IMR-90 (cell line): ENCODE data around the gene DMD. TPM values are rescaled to one million over a fixed set of nuclear protein-coding genes. Genes with fewer than 3 reads are reported as not detected.

ENCODE experiments used
- ATAC-seq: fragments of 200-7000 bp; cut with Tn5 transposase; 2 replicates; pipeline ENCODE4 v1.9.1; 2020; ENCODE audit warnings: low read depth, mild to moderate bottlenecking, moderate library complexity
- BruUV-seq: library from RNA; stranded (reverse); fragments of 400-500 nt; replicated peaks from 2 replicates; lab custom pipeline; 2021; lab: Mats Ljungman, UMichigan
- CTCF ChIA-PET: fragments of 300-600 bp; formaldehyde crosslinking; extraction: SDS; loops from one replicate; lab custom pipeline; 2021; ENCODE audit warnings: antibody characterized with exemption; lab: Yijun Ruan, JAX
- POLR2A ChIA-PET: fragments of 300-600 bp; sonication (Branson Sonifier 250); formaldehyde crosslinking; loops from one replicate; lab custom pipeline; 2022; ENCODE audit warnings: antibody characterized with exemption; ENCODE audit not compliant: unreplicated experiment; lab: Charles Lee
- DNase-seq: peaks from one replicate; pipeline ENCODE4 v3.0.0; 2013
- H2AFZ ChIP-seq: replicated peaks from 2 replicates; pipeline ENCODE3; 2013; ENCODE audit warnings: low read length, mild to moderate bottlenecking; ENCODE audit not compliant: poor library complexity
- H2AK5ac ChIP-seq: 2 replicates; pipeline ENCODE4 v1.6.1; 2013; ENCODE audit warnings: low read depth, low read length, inconsistent platforms
- H2AK9ac ChIP-seq: replicated peaks from 2 replicates; pipeline ENCODE3; 2013; ENCODE audit warnings: mild to moderate bottlenecking, low read depth, low read length, moderate library complexity; ENCODE audit not compliant: poor library complexity
- H2BK120ac ChIP-seq: 2 replicates; pipeline ENCODE4 v1.6.1; 2013; ENCODE audit warnings: low read depth, low read length, inconsistent platforms
- H2BK15ac ChIP-seq: 3 replicates; pipeline ENCODE4 v1.6.1; 2013; ENCODE audit warnings: low read depth, low read length, inconsistent platforms
- H2BK20ac ChIP-seq: 2 replicates; pipeline ENCODE4 v1.6.1; 2013; ENCODE audit warnings: low read depth, mild to moderate bottlenecking, inconsistent platforms, low read length, moderate library complexity
- H2BK5ac ChIP-seq: 2 replicates; pipeline ENCODE4 v1.6.1; 2013; ENCODE audit warnings: mild to moderate bottlenecking, low read depth, low read length, inconsistent platforms; ENCODE audit not compliant: poor library complexity, severe bottlenecking
- H3K14ac ChIP-seq: replicated peaks from 2 replicates; pipeline ENCODE4 v1.6.1; 2013; ENCODE audit warnings: low read depth, low read length, inconsistent platforms
- H3K18ac ChIP-seq: 2 replicates; pipeline ENCODE4 v1.6.1; 2013; ENCODE audit warnings: low read depth, low read length, control low read depth
- H3K23ac ChIP-seq: 2 replicates; pipeline ENCODE4 v1.6.1; 2013; ENCODE audit warnings: low read depth, low read length, inconsistent platforms
- H3K27ac ChIP-seq: 2 replicates; pipeline ENCODE4 v1.5.1; 2013; ENCODE audit warnings: mild to moderate bottlenecking, control low read depth, low read length; ENCODE audit not compliant: insufficient read depth
- H3K27me3 ChIP-seq: 2 replicates; pipeline ENCODE4 v1.6.1; 2013; ENCODE audit warnings: low read length; ENCODE audit not compliant: control insufficient read depth, insufficient read depth
- H3K36me3 ChIP-seq: 2 replicates; pipeline ENCODE4 v1.6.1; 2013; ENCODE audit warnings: low read length, mixed read lengths; ENCODE audit not compliant: control insufficient read depth, insufficient read depth
- H3K4ac ChIP-seq: 2 replicates; pipeline ENCODE4 v1.6.1; 2013; ENCODE audit warnings: low read depth, low read length, inconsistent platforms
- H3K4me1 ChIP-seq: 2 replicates; pipeline ENCODE4 v1.6.1; 2013; ENCODE audit warnings: low read length, mixed read lengths; ENCODE audit not compliant: control insufficient read depth, insufficient read depth
- H3K4me2 ChIP-seq: 2 replicates; pipeline ENCODE4 v1.6.1; 2013; ENCODE audit warnings: low read depth, mild to moderate bottlenecking, control low read depth, low read length, moderate library complexity
- H3K4me3 ChIP-seq: 2 replicates; pipeline ENCODE4 v1.5.1; 2013; ENCODE audit warnings: low read depth, mild to moderate bottlenecking, control low read depth, low read length, moderate library complexity; ENCODE audit not compliant: insufficient read depth
- H3K56ac ChIP-seq: 2 replicates; pipeline ENCODE4 v1.6.1; 2013; ENCODE audit warnings: low read length, inconsistent platforms; ENCODE audit not compliant: insufficient read depth; ENCODE audit errors: extremely low read depth
- H3K79me1 ChIP-seq, 2 experiments: 2 replicates each; pipeline ENCODE4 v1.6.1; 2013; ENCODE audit warnings: low read length in 2 of 2, inconsistent platforms in 1 of 2, low read depth in 1 of 2
- H3K9ac ChIP-seq: 2 replicates; pipeline ENCODE4 v1.6.1; 2013; ENCODE audit warnings: low read depth, low read length, control low read depth
- H3K9me1 ChIP-seq: 2 replicates; pipeline ENCODE4 v1.6.1; 2013; ENCODE audit warnings: low read length, inconsistent platforms; ENCODE audit not compliant: insufficient read depth
- H3K9me3 ChIP-seq: 2 replicates; pipeline ENCODE4 v1.6.1; 2013; ENCODE audit warnings: low read length; ENCODE audit not compliant: control insufficient read depth, insufficient read depth
- H4K20me1 ChIP-seq: 2 replicates; pipeline ENCODE4 v1.6.1; 2013; ENCODE audit warnings: low read length, inconsistent platforms; ENCODE audit not compliant: insufficient read depth
- H4K5ac ChIP-seq: 2 replicates; pipeline ENCODE4 v1.6.1; 2013; ENCODE audit warnings: mild to moderate bottlenecking, low read depth, low read length, control low read depth
- H4K8ac ChIP-seq, 2 experiments: 2 replicates each; pipeline ENCODE4 v1.6.1; 2013; ENCODE audit warnings: low read depth in 2 of 2, low read length in 2 of 2, control low read depth in 1 of 2, inconsistent platforms in 1 of 2
- H4K91ac ChIP-seq: 2 replicates; pipeline ENCODE4 v1.6.1; 2013; ENCODE audit warnings: low read depth, low read length, inconsistent platforms; ENCODE audit not compliant: insufficient read depth
- BHLHE40 ChIP-seq: fragments of 150-350 bp; IDR thresholded peaks from 2 replicates; pipeline ENCODE4 v1.6.1; 2016; ENCODE audit warnings: mild to moderate bottlenecking, low read depth, low read length
- CHD1 ChIP-seq: IDR thresholded peaks from 2 replicates; pipeline ENCODE4 v1.6.1; 2012; ENCODE audit warnings: low read depth, low read length, improper control_type of control experiment
- FOS ChIP-seq: fragments of 150-350 bp; IDR thresholded peaks from 2 replicates; pipeline ENCODE4 v1.6.1; 2016; ENCODE audit warnings: low read depth, low read length
- MAFK ChIP-seq: IDR thresholded peaks from 2 replicates; pipeline ENCODE4 v1.6.1; 2012; ENCODE audit warnings: low read depth, low read length, improper control_type of control experiment
- MAZ ChIP-seq: IDR thresholded peaks from 2 replicates; pipeline ENCODE4 v1.6.1; 2012; ENCODE audit warnings: low read depth, mild to moderate bottlenecking, low read length, improper control_type of control experiment, moderate library complexity, borderline replicate concordance
- MXI1 ChIP-seq: IDR thresholded peaks from 2 replicates; pipeline ENCODE4 v1.6.1; 2012; ENCODE audit warnings: low read depth, mild to moderate bottlenecking, low read length, moderate library complexity, borderline replicate concordance
- RCOR1 ChIP-seq: IDR thresholded peaks from 2 replicates; pipeline ENCODE4 v1.6.1; 2012; ENCODE audit warnings: mild to moderate bottlenecking, low read length, improper control_type of control experiment; ENCODE audit not compliant: insufficient replicate concordance
- RFX5 ChIP-seq: IDR thresholded peaks from 2 replicates; pipeline ENCODE4 v1.8.0; 2012; ENCODE audit warnings: low read depth, mild to moderate bottlenecking, low read length, moderate library complexity
- WGBS, 2 experiments: methylation state at CpG; one replicate each; pipeline versions ENCODE4 v1.1.5 to v1.1.7; 2013; ENCODE audit warnings: missing lambda C conversion rate in 2 of 2; ENCODE audit not compliant: insufficient read length in 1 of 2; ENCODE audit errors: extremely low coverage in 2 of 2; 5-methylcytosine and 5-hydroxymethylcytosine counted together
- dilution Hi-C: fragments of 300-500 bp; cut with HindIII; formaldehyde crosslinking; loops from one replicate; pipeline ENCODE4 v1.14.3; 2018; ENCODE audit warnings: low sequenced_read_pairs; ENCODE audit not compliant: unreplicated experiment
- in situ Hi-C: fragments of 300-500 bp; cut with MboI; formaldehyde crosslinking; loops from 3 replicates; pipeline ENCODE4 v1.14.3; 2019; ENCODE audit warnings: low sequenced_read_pairs, inconsistent platforms, mixed read lengths
- intact Hi-C: fragments of 100-400 bp; cut with micrococcal nuclease; formaldehyde crosslinking; loops from 2 replicates; pipeline ENCODE4 v1.10.0; 2022
- polyA plus RNA-seq, 3 experiments: library from polyadenylated mRNA; depleted of rRNA; stranded (reverse); fragments of >200 nt; gene quantifications; 2 replicates each; pipeline ENCODE4 v1.2.3, GENCODE V29; 2012; ENCODE audit warnings: low replicate concordance in 1 of 3
- total RNA-seq: library from RNA; depleted of rRNA; stranded (reverse); fragments of >200 nt; gene quantifications from 2 replicates; pipeline ENCODE4 v1.2.3, GENCODE V29; 2012
- TF ChIP-seq, protein P1 (sequence below): conservative IDR thresholded peaks from 2 replicates; pipeline ENCODE4 v1.5.1; 2012; ENCODE audit warnings: mild to moderate bottlenecking, low read depth, low read length, improper control_type of control experiment
- TF ChIP-seq, protein P2 (sequence below): fragments of 150-350 bp; IDR thresholded peaks from 2 replicates; pipeline ENCODE4 v1.6.1; 2017; ENCODE audit warnings: mild to moderate bottlenecking, antibody characterized with exemption, low read length, low read depth
- TF ChIP-seq, protein P3 (sequence below): fragments of 150-350 bp; IDR thresholded peaks from 2 replicates; pipeline ENCODE4 v1.6.1; 2016; ENCODE audit warnings: low read depth, mild to moderate bottlenecking, low read length, moderate library complexity, borderline replicate concordance

The DMD gene
- total and polyA plus RNA-seq, 2 of the 4 experiments (the other 2 are of a cell fraction): 6.6 to 11.8 TPM

DNA sequence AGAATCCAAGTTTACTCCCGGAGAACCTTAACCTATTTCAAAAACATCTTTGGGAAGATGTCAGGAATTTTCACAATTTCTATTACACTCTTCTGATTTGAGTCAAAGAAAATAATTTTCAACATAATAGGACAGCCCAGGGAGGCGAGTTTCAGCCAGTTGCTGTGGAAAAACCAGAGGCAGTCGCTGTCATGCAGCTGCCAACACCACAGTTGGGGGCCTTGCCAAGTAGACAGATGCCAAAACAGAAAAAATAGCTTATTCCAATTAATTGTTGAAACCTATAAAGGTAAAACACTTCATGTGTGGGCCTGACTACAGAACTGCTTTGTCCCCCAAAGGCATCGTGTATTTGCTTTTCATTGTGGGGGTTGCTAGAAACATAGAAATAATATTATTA, 225.8 kb downstream of the DMD start:
- no TSS peak for BruUV-seq
- no peak overlapping the region for H3K4ac ChIP-seq
- no peak overlapping the region for H3K56ac ChIP-seq
- dilution Hi-C loops (no loop called here), intact Hi-C loops (no loop called here), in situ Hi-C loops (no loop called here)
- H2BK20ac ChIP-seq: no peak overlapping the region
- DNase-seq (no peak), ATAC-seq (no peak)
- no peak overlapping the region for H3K18ac ChIP-seq
- no peak overlapping the region for H2BK120ac ChIP-seq
- no peak overlapping the region for H3K14ac ChIP-seq
- H2BK15ac ChIP-seq: no peak overlapping the region
- H3K4me3 ChIP-seq: no peak overlapping the region
- WGBS, 2 experiments: no CpG with 5 or more reads among the region's 4 CpGs
- no peak overlapping the region for H3K23ac ChIP-seq
- no peak overlapping the region for H4K5ac ChIP-seq
- H3K9ac ChIP-seq: no peak overlapping the region
- no peaks in the 10 kb centered on the region; the same call in 1 of the 2 replicates for H3K27me3 ChIP-seq
- H3K9me3 ChIP-seq: no peaks in the 10 kb centered on the region
- no peaks in the 10 kb centered on the region for H3K4me1 ChIP-seq
- no peaks in the 10 kb centered on the region for H3K9me1 ChIP-seq
- H3K27ac ChIP-seq: no peak overlapping the region
- POLR2A ChIA-PET: no interaction called here
- no peak overlapping the region for H2BK5ac ChIP-seq
- H2AFZ ChIP-seq: no peak overlapping the region
- no peak overlapping the region for H3K4me2 ChIP-seq
- TF ChIP-seq CHD1: no peak
- TF ChIP-seq FOS: no peak
- TF ChIP-seq, protein P1, sequence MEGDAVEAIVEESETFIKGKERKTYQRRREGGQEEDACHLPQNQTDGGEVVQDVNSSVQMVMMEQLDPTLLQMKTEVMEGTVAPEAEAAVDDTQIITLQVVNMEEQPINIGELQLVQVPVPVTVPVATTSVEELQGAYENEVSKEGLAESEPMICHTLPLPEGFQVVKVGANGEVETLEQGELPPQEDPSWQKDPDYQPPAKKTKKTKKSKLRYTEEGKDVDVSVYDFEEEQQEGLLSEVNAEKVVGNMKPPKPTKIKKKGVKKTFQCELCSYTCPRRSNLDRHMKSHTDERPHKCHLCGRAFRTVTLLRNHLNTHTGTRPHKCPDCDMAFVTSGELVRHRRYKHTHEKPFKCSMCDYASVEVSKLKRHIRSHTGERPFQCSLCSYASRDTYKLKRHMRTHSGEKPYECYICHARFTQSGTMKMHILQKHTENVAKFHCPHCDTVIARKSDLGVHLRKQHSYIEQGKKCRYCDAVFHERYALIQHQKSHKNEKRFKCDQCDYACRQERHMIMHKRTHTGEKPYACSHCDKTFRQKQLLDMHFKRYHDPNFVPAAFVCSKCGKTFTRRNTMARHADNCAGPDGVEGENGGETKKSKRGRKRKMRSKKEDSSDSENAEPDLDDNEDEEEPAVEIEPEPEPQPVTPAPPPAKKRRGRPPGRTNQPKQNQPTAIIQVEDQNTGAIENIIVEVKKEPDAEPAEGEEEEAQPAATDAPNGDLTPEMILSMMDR: no peak
- TF ChIP-seq RCOR1: no peak
- no peak for TF ChIP-seq RFX5
- no peak for TF ChIP-seq BHLHE40
- no peak for TF ChIP-seq MAFK
- no peak for TF ChIP-seq MAZ
- TF ChIP-seq, protein P2, sequence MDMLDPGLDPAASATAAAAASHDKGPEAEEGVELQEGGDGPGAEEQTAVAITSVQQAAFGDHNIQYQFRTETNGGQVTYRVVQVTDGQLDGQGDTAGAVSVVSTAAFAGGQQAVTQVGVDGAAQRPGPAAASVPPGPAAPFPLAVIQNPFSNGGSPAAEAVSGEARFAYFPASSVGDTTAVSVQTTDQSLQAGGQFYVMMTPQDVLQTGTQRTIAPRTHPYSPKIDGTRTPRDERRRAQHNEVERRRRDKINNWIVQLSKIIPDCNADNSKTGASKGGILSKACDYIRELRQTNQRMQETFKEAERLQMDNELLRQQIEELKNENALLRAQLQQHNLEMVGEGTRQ: no peak
- no peak for TF ChIP-seq MXI1
- TF ChIP-seq, protein P3, sequence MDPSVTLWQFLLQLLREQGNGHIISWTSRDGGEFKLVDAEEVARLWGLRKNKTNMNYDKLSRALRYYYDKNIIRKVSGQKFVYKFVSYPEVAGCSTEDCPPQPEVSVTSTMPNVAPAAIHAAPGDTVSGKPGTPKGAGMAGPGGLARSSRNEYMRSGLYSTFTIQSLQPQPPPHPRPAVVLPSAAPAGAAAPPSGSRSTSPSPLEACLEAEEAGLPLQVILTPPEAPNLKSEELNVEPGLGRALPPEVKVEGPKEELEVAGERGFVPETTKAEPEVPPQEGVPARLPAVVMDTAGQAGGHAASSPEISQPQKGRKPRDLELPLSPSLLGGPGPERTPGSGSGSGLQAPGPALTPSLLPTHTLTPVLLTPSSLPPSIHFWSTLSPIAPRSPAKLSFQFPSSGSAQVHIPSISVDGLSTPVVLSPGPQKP: no peak
- H4K91ac ChIP-seq: no peak overlapping the region
- no peaks in the 10 kb centered on the region for H3K79me1 ChIP-seq
- H4K20me1 ChIP-seq: no peaks in the 10 kb centered on the region
- no peak overlapping the region for H2AK5ac ChIP-seq
- H3K36me3 ChIP-seq: no peaks in the 10 kb centered on the region
- no peak overlapping the region for H2AK9ac ChIP-seq
- CTCF ChIA-PET: interaction anchor here (0.7 kb wide), 1 partner anchor 49 kb away, joined by 3 read pairs; no protein-coding TSS in a partner anchor
- H4K8ac ChIP-seq: no peak overlapping the region
